Choroid plexus epithelial cell (primary cell): ENCODE data around the gene GTF3C1.

Experiments used
- DNase-seq: peaks from one replicate; pipeline ENCODE4 v3.0.0-alpha.2; 2010; ENCODE audit warnings: low read depth
- H3K4me3 ChIP-seq: 2 replicates; pipeline ENCODE4 v1.5.1; 2011; ENCODE audit warnings: low read depth, mild to moderate bottlenecking, control low read depth, low read length, moderate library complexity
- CTCF ChIP-seq: conservative IDR thresholded peaks from 2 replicates; pipeline ENCODE4 v1.5.1; 2011; ENCODE audit warnings: low read depth, mild to moderate bottlenecking, control low read depth, inconsistent platforms, low read length, moderate library complexity

GTF3C1 gene

GRCh38 chr16:27538528-27538927 is 11.2 kb downstream of the GTF3C1 start:
- DNase-seq = peak; percentile 16
- no peak overlapping the region for H3K4me3 ChIP-seq
- TF ChIP-seq CTCF = no peak

GRCh38 chr16:27534256-27534655 is 15.5 kb downstream of the GTF3C1 start:
- TF ChIP-seq CTCF = no peak
- DNase-seq = no peak
- no peak overlapping the region for H3K4me3 ChIP-seq

GRCh38 chr16:27531826-27532800 is 17.6 kb downstream of the GTF3C1 start:
- no peak overlapping the region for H3K4me3 ChIP-seq
- TF ChIP-seq CTCF = no peak
- no peak for DNase-seq

GRCh38 chr16:27531186-27531585 is 18.5 kb downstream of the GTF3C1 start:
- TF ChIP-seq CTCF = no peak
- no peak for DNase-seq

GRCh38 chr16:27529962-27530361 is 19.8 kb downstream of the GTF3C1 start:
- DNase-seq = peak; percentile 53
- H3K4me3 ChIP-seq = no peak overlapping the region
- no peak for TF ChIP-seq CTCF

More at GRCh38 chr16:27531186-27531585, 18.5 kb downstream of the GTF3C1 start:
- H3K4me3 ChIP-seq = no peak overlapping the region

- TF ChIP-seq CTCF = no peak
- no peak for DNase-seq
- no peak overlapping the region for H3K4me3 ChIP-seq
These were observed 21.4 kb downstream of the GTF3C1 start for GRCh38 chr16:27528294-27528693.

GRCh38 chr16:27526180-27526579 is 23.5 kb downstream of the GTF3C1 start:
- TF ChIP-seq CTCF = no peak
- H3K4me3 ChIP-seq = no peak overlapping the region
- DNase-seq = no peak
